C4-2B (cell line): ENCODE results near the gene CXCR6.

Experiments used
- ZFX ChIP-seq: fragments of 450-650 bp; IDR thresholded peaks from 2 replicates; pipeline ENCODE4 v1.6.1; 2017
- TF ChIP-seq, protein P1 (sequence below): fragments of 450-650 bp; conservative IDR thresholded peaks from 2 replicates; pipeline ENCODE4 v1.5.1; 2017; ENCODE audit warnings: mild to moderate bottlenecking

DNA sequence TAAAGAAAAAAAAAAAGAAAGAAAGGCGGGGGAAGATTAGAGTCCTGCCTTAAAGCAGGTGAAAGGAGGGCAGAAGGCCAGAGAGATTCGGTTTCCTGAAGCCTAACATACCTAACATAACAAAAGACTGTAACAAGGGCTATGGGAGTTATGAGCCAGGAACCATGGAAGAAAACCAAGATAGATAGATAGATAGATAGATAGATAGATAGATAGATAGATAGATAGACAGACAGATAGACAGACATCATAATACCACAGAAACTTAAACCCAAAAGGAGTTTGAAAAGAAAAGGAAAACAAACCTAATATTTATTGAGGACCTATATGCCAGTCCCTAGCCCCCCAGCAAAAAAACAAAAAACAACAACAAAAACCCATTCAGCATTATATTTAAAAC is 54.7 kb downstream of the CXCR6 start:
- TF ChIP-seq, protein P1, sequence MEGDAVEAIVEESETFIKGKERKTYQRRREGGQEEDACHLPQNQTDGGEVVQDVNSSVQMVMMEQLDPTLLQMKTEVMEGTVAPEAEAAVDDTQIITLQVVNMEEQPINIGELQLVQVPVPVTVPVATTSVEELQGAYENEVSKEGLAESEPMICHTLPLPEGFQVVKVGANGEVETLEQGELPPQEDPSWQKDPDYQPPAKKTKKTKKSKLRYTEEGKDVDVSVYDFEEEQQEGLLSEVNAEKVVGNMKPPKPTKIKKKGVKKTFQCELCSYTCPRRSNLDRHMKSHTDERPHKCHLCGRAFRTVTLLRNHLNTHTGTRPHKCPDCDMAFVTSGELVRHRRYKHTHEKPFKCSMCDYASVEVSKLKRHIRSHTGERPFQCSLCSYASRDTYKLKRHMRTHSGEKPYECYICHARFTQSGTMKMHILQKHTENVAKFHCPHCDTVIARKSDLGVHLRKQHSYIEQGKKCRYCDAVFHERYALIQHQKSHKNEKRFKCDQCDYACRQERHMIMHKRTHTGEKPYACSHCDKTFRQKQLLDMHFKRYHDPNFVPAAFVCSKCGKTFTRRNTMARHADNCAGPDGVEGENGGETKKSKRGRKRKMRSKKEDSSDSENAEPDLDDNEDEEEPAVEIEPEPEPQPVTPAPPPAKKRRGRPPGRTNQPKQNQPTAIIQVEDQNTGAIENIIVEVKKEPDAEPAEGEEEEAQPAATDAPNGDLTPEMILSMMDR: no peak
- no peak for TF ChIP-seq ZFX
